Transverse colon (tissue), 4 donors: ENCODE measurements around the gene TLE7. TPM values are rescaled to one million over a fixed set of nuclear protein-coding genes. Genes with fewer than 3 reads are reported as not detected.

Experiments
- DNase-seq: peaks from one replicate; pipeline ENCODE4 v3.0.0-alpha.2; 2019
- H3K27ac ChIP-seq, 4 donors: fragments of 200-600 bp; sonication (generic); 2 replicates each; pipeline ENCODE4 v1.5.1; 2016 to 2018; ENCODE audit warnings: inconsistent platforms in 4 of 4
- H3K27me3 ChIP-seq: fragments of 200-600 bp; sonication (generic); 2 replicates; pipeline ENCODE4 v1.5.1; 2017; ENCODE audit warnings: inconsistent platforms
- H3K36me3 ChIP-seq, 4 donors: fragments of 200-600 bp; sonication (generic); 2 replicates each; pipeline ENCODE4 v1.5.1; 2017 to 2019; ENCODE audit warnings: inconsistent platforms in 4 of 4
- H3K4me1 ChIP-seq, 4 donors: fragments of 200-600 bp; sonication (generic); 2 replicates each; pipeline ENCODE4 v1.5.1; 2017 to 2020; ENCODE audit warnings: inconsistent platforms in 4 of 4
- H3K4me3 ChIP-seq, 4 donors: fragments of 200-600 bp; sonication (generic); 1 replicate in 1 of 4; 2 replicates in 3 of 4; pipeline versions ENCODE4 v1.5.1 to v1.6.1; 2017 to 2019; ENCODE audit warnings: inconsistent platforms in 4 of 4
- H3K9me3 ChIP-seq, 2 donors: fragments of 200-600 bp; sonication (generic); 2 replicates each; pipeline ENCODE4 v1.5.1; 2017 to 2019; ENCODE audit warnings: inconsistent platforms in 2 of 2
- CTCF ChIP-seq, 5 experiments: fragments of 200-600 bp in 3 of 5; fragments of 450-650 bp in 2 of 5; sonication (generic) in 3 of 5; IDR thresholded peaks; 1 replicate in 2 of 5; 2 replicates in 3 of 5; pipeline ENCODE4 v1.5.1; 2016 to 2017; ENCODE audit warnings: antibody characterized with exemption in 5 of 5, inconsistent platforms in 3 of 5, mild to moderate bottlenecking in 2 of 5, moderate library complexity in 1 of 5
- EP300 ChIP-seq: sonication (generic); formaldehyde crosslinking; IDR thresholded peaks from one replicate; pipeline ENCODE4 v1.6.1; 2017; ENCODE audit warnings: antibody characterized with exemption, low read depth
- POLR2A ChIP-seq: fragments of 450-650 bp; IDR thresholded peaks from one replicate; pipeline ENCODE4 v1.6.1; 2016; ENCODE audit warnings: antibody characterized with exemption, mild to moderate bottlenecking, moderate library complexity
- POLR2AphosphoS5 ChIP-seq, 3 donors: sonication (generic); formaldehyde crosslinking; IDR thresholded peaks; one replicate each; pipeline ENCODE4 v1.6.1; 2016; ENCODE audit warnings: antibody characterized with exemption in 3 of 3
- WGBS, 2 donors: methylation state at CpG; one replicate each; pipeline ENCODE4 v1.1.5; 2018; ENCODE audit warnings: low coverage in 1 of 2; 5-methylcytosine and 5-hydroxymethylcytosine counted together
- in situ Hi-C, 4 donors: fragments of 200-750 bp; cut with MboI; loops; one replicate each; pipeline versions ENCODE4 v1.15.0 to v1.15.1; 2017; ENCODE audit warnings: low sequenced_read_pairs in 3 of 4, low pct_ligation_motif_present in 1 of 4, low pct_unique_long_range_greater_than_20kb in 1 of 4
- intact Hi-C: fragments of 100-400 bp; cut with DNase I; formaldehyde crosslinking; loops from one replicate; pipeline ENCODE4 v1.15.1; 2023; ENCODE audit warnings: low total_unique reads
- total RNA-seq, 4 donors: library from RNA; depleted of rRNA; stranded (reverse); fragments of >200 nt; gene quantifications; one replicate each; pipeline ENCODE4 v1.1.0, GENCODE V29; 2016

TLE7 gene
- total RNA-seq, 4 donors from 2014 or later = not detected

- Histone ChIP-seq H3K27me3 (no peaks in the 10 kb centered on the region), H3K27ac (no peak overlapping the region), H3K4me3 (no peak overlapping the region), H3K4me1 (no peaks in the 10 kb centered on the region), H3K36me3 (peaks cover 8 to 74% (median 42%) of the 10 kb centered on the region in 4 donors), H3K9me3 (peaks cover 24 to 37% of the 10 kb centered on the region in 2 donors)
- intact Hi-C loops = no loop called here
- in situ Hi-C loops = no loop called here
- TF ChIP-seq POLR2AphosphoS5 (IDR thresholded peaks at IDR 0.05) (no peak), CTCF (IDR thresholded peaks at IDR 0.05) (no peak), EP300 (no peak), POLR2A (no peak)
- DNase-seq = no peak
These were observed 11.2 kb upstream of the TLE7 start for GRCh38 chr16:71453036-71453435.

GRCh38 chr16:71449020-71449419, 7.2 kb upstream of the TLE7 start:
- no peak for TF ChIP-seq POLR2AphosphoS5 (IDR thresholded peaks at IDR 0.05)
- no peak for TF ChIP-seq POLR2A
- no peak for TF ChIP-seq EP300
- TF ChIP-seq CTCF (IDR thresholded peaks at IDR 0.05) = no peak
- Histone ChIP-seq H3K4me1 (no peaks in the 10 kb centered on the region), H3K4me3 (no peak overlapping the region), H3K27ac (no peak overlapping the region), H3K9me3 (peaks cover 55 to 73% of the 10 kb centered on the region in 2 donors), H3K36me3 (peaks cover 8 to 64% (median 38%) of the 10 kb centered on the region in 4 donors), H3K27me3 (no peaks in the 10 kb centered on the region)
- WGBS, 2 donors = 90 to 100% methylated on average over 3 of the region's 3 CpGs
- intact Hi-C loops = no loop called here
- in situ Hi-C loops = no loop called here
- no peak for DNase-seq

- Histone ChIP-seq H3K9me3 (peaks cover 55 to 76% of the 10 kb centered on the region in 2 donors), H3K36me3 (peaks cover 8 to 58% (median 35%) of the 10 kb centered on the region in 4 donors), H3K27me3 (no peaks in the 10 kb centered on the region), H3K27ac (no peak overlapping the region), H3K4me3 (no peak overlapping the region), H3K4me1 (no peaks in the 10 kb centered on the region)
- intact Hi-C loops (no loop called here), in situ Hi-C loops (no loop called here)
- no peak for DNase-seq
- WGBS, 2 donors = 99% methylated on average over 7 of the region's 7 CpGs
- no peak for TF ChIP-seq CTCF (IDR thresholded peaks at IDR 0.05)
- no peak for TF ChIP-seq POLR2AphosphoS5 (IDR thresholded peaks at IDR 0.05)
- TF ChIP-seq EP300 = no peak
- TF ChIP-seq POLR2A = no peak
These were observed 6.5 kb upstream of the TLE7 start for GRCh38 chr16:71448274-71448866.

- no peak for DNase-seq
- peaks cover 0 to 12% (median 7%) of the 10 kb centered on the region in 4 donors for H3K36me3 ChIP-seq
- in situ Hi-C loops (no loop called here), intact Hi-C loops (no loop called here)
- H3K27me3 ChIP-seq = peaks cover 8% of the 10 kb centered on the region
- WGBS, 2 donors = 85% methylated on average over 1 of the region's 6 CpGs; no CpG with 5 or more reads in 1 of the 2 donors
- H3K4me1 ChIP-seq = no peaks in the 10 kb centered on the region
- TF ChIP-seq CTCF (IDR thresholded peaks at IDR 0.05) = no peak
- TF ChIP-seq EP300 = no peak
- no peak for TF ChIP-seq POLR2A
- no peak for TF ChIP-seq POLR2AphosphoS5 (IDR thresholded peaks at IDR 0.05)
- no peak overlapping the region for H3K27ac ChIP-seq
- H3K4me3 ChIP-seq = no peak overlapping the region
- H3K9me3 ChIP-seq = peaks cover 38 to 49% of the 10 kb centered on the region in 2 donors
These were observed 1.9 kb upstream of the TLE7 start for GRCh38 chr16:71443714-71444113.
